GM19467 (cell line): ENCODE results near the gene NUBP2.
"Not testable (repeated sequence)": the region's sequence is repeated elsewhere in the genome, so short reads cannot be mapped to it uniquely, and the experiment has no call there.

Experiments
- ATAC-seq: cut with Tn5 transposase; IDR thresholded peaks from one replicate; pipeline ENCODE4 v1.9.1; 2021; ENCODE audit warnings: mild to moderate bottlenecking, moderate library complexity; ENCODE audit not compliant: unreplicated experiment

The NUBP2 gene

GRCh38 chr16:1794908-1795666, 12.3 kb downstream of the NUBP2 start:
- no peak for ATAC-seq

GRCh38 chr16:1799263-1799662, 16.5 kb downstream of the NUBP2 start:
- ATAC-seq: not testable (repeated sequence)

DNA sequence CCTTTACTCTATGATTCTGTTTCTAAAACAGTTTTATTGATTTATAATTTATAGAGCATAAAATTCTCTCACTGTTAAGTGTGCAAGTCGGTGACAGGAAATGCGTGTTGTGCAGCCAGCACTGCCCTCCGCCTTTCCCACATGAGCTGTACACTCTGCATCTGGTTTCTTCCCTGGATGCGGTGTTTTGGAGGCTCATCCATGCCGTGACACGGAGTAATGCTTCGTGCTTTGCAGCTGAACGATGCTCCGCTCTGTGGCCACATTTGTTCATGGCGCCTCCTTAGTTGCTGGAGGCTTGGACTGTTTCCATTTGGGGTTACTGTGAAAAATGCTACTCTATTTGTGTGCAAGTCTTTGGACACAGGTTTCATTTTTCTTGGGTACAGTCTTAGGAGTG, 17.9 kb downstream of the NUBP2 start:
- no peak for ATAC-seq

DNA sequence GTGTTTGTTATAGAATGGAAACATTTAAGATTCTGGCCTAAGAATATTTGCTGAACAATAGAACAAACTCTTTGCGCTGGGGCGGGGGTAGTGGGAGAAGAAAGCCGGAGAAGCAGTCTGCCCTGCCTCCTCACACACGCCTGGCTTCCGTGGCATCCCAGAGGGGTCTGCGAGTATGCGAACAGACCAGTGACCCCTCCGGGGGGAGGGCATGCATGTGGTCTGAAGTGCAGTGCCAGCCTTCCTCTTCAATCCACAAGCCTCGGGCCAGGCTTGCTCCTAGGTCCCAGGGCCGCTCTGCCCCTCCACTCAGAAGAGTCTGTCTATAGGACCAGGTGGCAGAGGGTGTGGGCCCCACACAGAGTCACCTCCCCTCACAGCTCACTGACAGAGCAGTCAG, 24.9 kb downstream of the NUBP2 start:
- no peak for ATAC-seq

- ATAC-seq: no peak
These were observed 25.9 kb downstream of the NUBP2 start for GRCh38 chr16:1808691-1809090.

DNA sequence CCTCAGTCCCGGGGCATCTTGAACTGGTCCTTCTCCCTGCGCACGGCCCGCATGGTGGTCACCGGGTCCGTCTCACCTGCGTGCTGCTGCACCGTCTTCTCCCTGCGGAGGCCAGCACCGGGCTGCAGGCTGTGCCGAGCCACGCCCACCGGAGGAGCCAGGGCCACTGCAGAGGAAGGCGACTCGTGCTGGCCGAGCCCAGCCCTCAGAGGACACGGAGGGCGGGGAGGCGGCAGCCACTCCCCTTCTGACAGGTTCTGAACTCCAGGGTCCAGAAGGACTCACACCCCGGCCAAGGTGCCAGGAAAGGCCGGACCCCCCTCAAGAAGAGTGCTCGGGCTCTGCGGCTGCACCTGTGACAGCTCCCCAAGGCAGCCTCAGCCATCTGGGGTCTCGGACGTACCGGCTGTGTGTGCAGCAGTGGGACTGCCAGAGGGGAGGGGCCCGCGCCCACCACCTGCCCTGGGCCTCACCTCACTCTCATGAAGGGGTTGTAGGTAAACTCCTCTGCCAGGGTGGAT, 26.6 kb downstream of the NUBP2 start:
- ATAC-seq: no peak

- ATAC-seq: no peak
These were observed 27.3 kb downstream of the NUBP2 start for GRCh38 chr16:1810106-1810505.

DNA sequence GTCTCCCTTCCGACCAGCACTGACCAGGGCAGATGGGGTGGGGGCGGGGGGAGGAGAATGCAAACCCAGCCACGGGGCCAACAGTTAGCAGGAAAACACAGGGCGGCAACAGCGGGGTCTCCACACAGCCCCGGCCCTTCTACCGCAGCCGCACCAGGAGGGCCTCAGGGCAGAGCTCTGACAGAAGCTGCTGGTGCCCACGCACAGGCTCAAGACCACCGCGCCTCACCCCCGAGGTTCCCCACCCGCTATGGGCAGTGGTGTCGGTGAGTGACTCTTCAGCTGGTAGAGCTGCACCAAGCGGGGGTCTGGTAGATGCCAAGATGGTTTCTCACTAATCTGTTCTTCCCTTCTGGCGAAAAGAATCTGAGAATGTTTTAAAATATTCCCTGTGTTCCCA, 27.8 kb downstream of the NUBP2 start:
- no peak for ATAC-seq

- ATAC-seq: no peak
These were observed 30.0 kb downstream of the NUBP2 start for GRCh38 chr16:1812732-1813163.

- no peak for ATAC-seq
These were observed 32.7 kb downstream of the NUBP2 start for GRCh38 chr16:1815461-1815860.

DNA sequence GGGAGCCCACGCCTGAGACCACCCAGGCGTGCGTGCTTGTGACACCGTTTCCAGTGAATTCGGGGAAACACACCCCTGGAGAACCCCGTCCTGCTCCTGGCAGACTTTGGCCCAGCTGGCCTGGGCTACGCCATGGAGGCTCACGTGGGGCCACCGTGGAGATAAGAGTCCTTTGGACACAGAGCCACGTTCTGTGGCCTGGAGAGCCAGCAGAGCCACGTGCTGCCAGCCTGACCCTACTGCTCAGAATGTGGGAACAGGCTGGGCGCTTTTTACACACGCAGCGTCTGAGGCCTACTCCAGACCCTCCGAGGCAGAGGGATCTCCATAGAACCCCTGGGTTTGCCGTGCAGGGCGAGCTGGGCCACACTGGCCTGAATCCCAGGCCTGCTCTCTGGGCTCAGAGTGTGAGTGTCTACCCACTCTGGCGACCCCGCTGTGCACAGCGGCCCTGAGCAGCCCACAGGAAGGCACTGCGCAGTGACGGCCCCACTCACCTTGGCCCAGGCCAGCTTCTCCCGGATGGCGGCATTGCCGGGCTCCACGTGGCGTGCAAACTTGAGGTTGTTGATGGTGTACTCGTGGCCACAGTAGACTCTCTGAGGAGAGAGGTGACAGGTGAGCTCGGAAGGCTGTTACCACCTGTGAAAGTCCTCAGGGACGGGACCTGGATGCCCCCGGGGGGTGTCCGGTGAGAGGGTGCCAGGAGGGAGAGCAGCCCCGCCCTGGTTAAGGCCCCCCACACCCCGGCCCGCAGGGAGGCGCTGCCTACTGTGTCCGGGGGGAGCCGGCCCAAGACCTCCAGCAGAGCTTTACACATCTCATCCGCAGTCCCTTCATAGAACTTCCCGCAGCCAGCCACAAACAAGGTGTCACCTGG, 33.9 kb downstream of the NUBP2 start:
- ATAC-seq: no peak

GRCh38 chr16:1817276-1817589, 34.5 kb downstream of the NUBP2 start:
- no peak for ATAC-seq

DNA sequence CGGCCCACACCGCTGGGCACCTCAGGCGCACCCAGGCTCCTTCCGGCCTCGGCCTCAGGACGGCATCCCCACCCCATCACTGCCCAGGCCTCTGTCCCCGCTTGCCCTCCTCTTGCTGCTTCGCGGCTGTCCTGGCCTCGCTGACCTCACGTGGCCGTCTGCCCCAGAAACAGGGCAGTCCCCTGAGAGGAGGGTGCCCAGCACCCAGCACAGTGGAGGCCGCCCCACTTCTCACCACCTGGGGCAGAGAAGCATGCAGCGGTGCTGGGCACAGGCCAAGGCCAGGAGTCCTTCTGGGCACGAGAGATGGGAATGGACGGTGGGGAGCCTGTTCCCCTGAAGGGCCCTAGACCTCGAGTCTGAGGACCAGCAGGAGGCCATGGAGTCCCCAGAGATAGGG, 35.0 kb downstream of the NUBP2 start:
- no peak for ATAC-seq

DNA sequence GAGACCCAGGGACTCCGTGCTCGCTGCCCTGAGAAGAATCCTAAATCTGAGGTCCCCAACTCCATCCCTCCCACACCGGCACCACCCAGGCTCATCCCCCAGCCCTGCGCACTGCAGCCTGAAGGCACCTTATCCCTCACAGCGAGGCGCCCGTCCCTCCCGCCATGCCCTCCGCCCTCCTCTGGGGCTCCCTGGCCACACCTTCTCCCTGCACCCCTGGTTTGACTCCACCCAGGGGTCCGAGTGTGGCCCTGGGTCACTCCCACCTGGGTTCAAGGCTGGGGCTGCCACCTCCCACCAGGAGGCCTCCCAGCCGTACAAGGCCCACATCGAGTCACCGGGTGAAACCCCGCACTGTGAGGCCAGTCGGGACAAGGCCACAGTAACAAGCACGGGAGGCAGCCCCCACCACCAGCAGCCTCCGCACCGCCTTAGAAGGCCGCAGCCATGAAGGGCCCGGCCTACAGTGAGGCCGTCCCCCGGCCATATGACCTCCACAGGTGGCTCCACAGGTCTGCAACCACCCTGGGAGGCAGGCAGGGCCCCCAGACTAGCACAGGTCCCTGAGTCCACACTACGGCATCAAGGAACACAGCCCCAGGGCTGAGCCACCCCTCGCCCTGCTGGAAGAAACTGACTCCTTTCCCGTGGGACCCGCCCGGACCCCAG, 35.6 kb downstream of the NUBP2 start:
- no peak for ATAC-seq

- no peak for ATAC-seq
These were observed 36.2 kb downstream of the NUBP2 start for GRCh38 chr16:1818873-1819525.

- ATAC-seq: no peak
These were observed 36.9 kb downstream of the NUBP2 start for GRCh38 chr16:1819611-1820010.

- ATAC-seq: no peak
These were observed 37.6 kb downstream of the NUBP2 start for GRCh38 chr16:1820096-1820945.

GRCh38 chr16:1820946-1821290, 38.2 kb downstream of the NUBP2 start:
- no peak for ATAC-seq

GRCh38 chr16:1821861-1822611, 39.3 kb downstream of the NUBP2 start:
- ATAC-seq: no peak
